Vagina (tissue), 2 donors: ENCODE results near the gene SZT2.

ENCODE experiments used
- CTCF ChIP-seq, 3 experiments: fragments of 450-650 bp in 2 of 3; fragments of 200-600 bp in 1 of 3; sonication (generic) in 1 of 3; IDR thresholded peaks; one replicate each; pipeline ENCODE4 v1.5.1; 2017 to 2019; ENCODE audit warnings: antibody characterized with exemption in 3 of 3, mild to moderate bottlenecking in 2 of 3, moderate library complexity in 2 of 3
- POLR2A ChIP-seq, 2 donors: fragments of 450-650 bp; IDR thresholded peaks; one replicate each; pipeline ENCODE4 v1.6.1; 2017; ENCODE audit warnings: antibody characterized with exemption in 2 of 2, mild to moderate bottlenecking in 2 of 2, moderate library complexity in 2 of 2
- POLR2AphosphoS5 ChIP-seq, 2 donors: sonication (generic); formaldehyde crosslinking; IDR thresholded peaks; one replicate each; pipeline ENCODE4 v1.9.0; 2017; ENCODE audit warnings: antibody characterized with exemption in 2 of 2, mild to moderate bottlenecking in 2 of 2, low read depth in 1 of 2; ENCODE audit not compliant: insufficient read depth in 1 of 2

- TF ChIP-seq CTCF (IDR thresholded peaks at IDR 0.05): no peak
- no peak for TF ChIP-seq POLR2A (IDR thresholded peaks at IDR 0.05)
- no peak for TF ChIP-seq POLR2AphosphoS5 (IDR thresholded peaks at IDR 0.05; ENCODE audit: insufficient read depth in 1 of 2, low read depth in 1 of 2)
These were observed 57.5 kb downstream of the SZT2 start for GRCh38 chr1:43446881-43447835.
